Adrenal gland (tissue), 12 donors: ENCODE measurements around the gene RELL2. TPM values are rescaled to one million over a fixed set of nuclear protein-coding genes. Genes with fewer than 3 reads are reported as not detected.
A peak's percentile ranks its signal among the peaks of the same experiment; 100 is the strongest.

Experiments
- DNase-seq, 7 donors: peaks; one replicate each; pipeline ENCODE4 v3.0.0-alpha.2; 2019 to 2020
- H3K27ac ChIP-seq, 5 donors: fragments of 200-600 bp; sonication (generic) in 4 of 5; 1 replicate in 3 of 5; 2 replicates in 2 of 5; pipeline versions ENCODE4 v1.5.1 to v1.8.0; 2016 to 2020; ENCODE audit warnings: mild to moderate bottlenecking in 1 of 5
- H3K27me3 ChIP-seq: fragments of 200-600 bp; 2 replicates; pipeline ENCODE4 v1.8.0; 2021
- H3K36me3 ChIP-seq, 2 donors: fragments of 200-600 bp; replicated peaks in 1 of 2; 1 replicate in 1 of 2; 2 replicates in 1 of 2; pipeline versions ENCODE4 v1.5.1 to v1.8.0; 2018 to 2022
- H3K4me1 ChIP-seq, 2 donors: fragments of 200-600 bp; replicated peaks in 1 of 2; 1 replicate in 1 of 2; 2 replicates in 1 of 2; pipeline versions ENCODE4 v1.5.1 to v1.8.0; 2018 to 2021
- H3K4me3 ChIP-seq, 4 donors: fragments of 200-600 bp; sonication (generic) in 3 of 4; one replicate each; pipeline ENCODE4 v1.5.1; 2016 to 2018
- H3K9me3 ChIP-seq, 3 donors: fragments of 200-600 bp; sonication (generic) in 1 of 3; replicated peaks in 1 of 3; 1 replicate in 2 of 3; 2 replicates in 1 of 3; pipeline versions ENCODE4 v1.5.1 to v1.8.0; 2016 to 2021
- CTCF ChIP-seq, 6 experiments: fragments of 450-650 bp in 4 of 6; fragments of 200-600 bp in 2 of 6; sonication (generic) in 1 of 6; IDR thresholded peaks; 1 replicate in 5 of 6; 2 replicates in 1 of 6; pipeline versions ENCODE4 v1.5.1 to v1.8.0; 2016 to 2021; ENCODE audit warnings: antibody characterized with exemption in 6 of 6, mild to moderate bottlenecking in 2 of 6, moderate library complexity in 1 of 6
- POLR2A ChIP-seq, 2 donors: fragments of 450-650 bp; IDR thresholded peaks; one replicate each; pipeline ENCODE4 v1.6.1; 2017; ENCODE audit warnings: antibody characterized with exemption in 2 of 2, mild to moderate bottlenecking in 2 of 2, moderate library complexity in 1 of 2
- WGBS, 4 donors: extraction: QIAGEN DNeasy Blood & Tissue Kit in 2 of 4; methylation state at CpG; one replicate each; pipeline versions ENCODE4 v1.1.5 to v1.1.7; 2013 to 2017; 5-methylcytosine and 5-hydroxymethylcytosine counted together
- intact Hi-C, 2 donors: fragments of 100-400 bp; cut with DNase I; formaldehyde crosslinking; loops; one replicate each; pipeline versions ENCODE4 v1.14.1 to v1.15.0; 2022 to 2023
- polyA plus RNA-seq, 3 donors: library from polyadenylated mRNA; stranded (reverse); fragments of 200-250 nt in 2 of 3; fragments of 350-450 nt in 1 of 3; fragmentation: Illumina TruSeq in 1 of 3; extraction: RNeasy Lipid Tissue Mini Kit (QIAGEN cat#74804) in 1 of 3; gene quantifications; one replicate each; pipeline ENCODE4 v1.2.3, GENCODE V29; 2013 to 2014
- total RNA-seq, 9 donors: library from RNA; depleted of rRNA in 4 of 9; stranded (reverse); fragments of >200 nt in 4 of 9; fragments of 120-200 nt in 1 of 9; fragmentation: NEBNext Ultra II Directional in 1 of 9; extraction: Animal tissue kit (Norgen Biotek cat#: 25700) in 1 of 9; gene quantifications; one replicate each; pipeline versions ENCODE4 v1.1.0 to v1.2.4, GENCODE V29; 2013 to 2023
- donor health status: healthy with polysubstance abuse.
- donor health status: Bipolar disorder and iron deficiency.
- donor health status: DM: yes; HTN: yes; CAD: no.
- donor health status: DM: no; HTN: no; CAD: no.
- donor health status: DM: no; HTN: no; CAD: no.
- donor health status: DM: yes; HTN: yes; CAD: no.

RELL2 gene
- total and polyA plus RNA-seq, 12 donors: 2.3 to 37.6 (median 7.7) TPM

DNA sequence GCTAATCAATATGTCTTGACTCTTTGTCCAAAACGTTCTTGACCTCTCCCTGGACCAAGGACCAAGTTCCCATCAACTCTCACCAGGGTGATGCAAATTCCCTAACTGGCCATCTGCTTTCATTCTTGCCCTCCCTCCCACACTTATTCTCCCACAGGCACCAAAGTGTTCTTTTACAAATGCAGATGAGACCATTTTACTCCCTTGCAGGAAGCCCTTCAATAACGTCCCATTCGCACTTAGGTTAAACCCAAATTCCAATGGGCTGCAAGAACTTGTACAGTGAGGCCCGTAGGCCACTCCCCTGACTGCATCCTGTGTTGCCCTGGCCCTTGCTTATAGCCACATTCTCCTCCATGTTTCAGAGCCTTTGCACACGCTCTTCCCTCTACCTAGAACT, 38.0 kb downstream of the RELL2 start:
- intact Hi-C loops: no loop called here
- Histone ChIP-seq H3K27ac (no peak overlapping the region), H3K27me3 (no peaks in the 10 kb centered on the region), H3K4me3 (no peak overlapping the region), H3K36me3 (no peaks in the 10 kb centered on the region), H3K9me3 (no peaks in the 10 kb centered on the region), H3K4me1 (no peaks in the 10 kb centered on the region)
- 73 to 76% (median 74%) methylated on average over 5 of the region's 5 CpGs for WGBS, 4 donors
- TF ChIP-seq CTCF (IDR thresholded peaks at IDR 0.05): no peak
- TF ChIP-seq POLR2A (IDR thresholded peaks at IDR 0.05): no peak
- no peak for DNase-seq

DNA sequence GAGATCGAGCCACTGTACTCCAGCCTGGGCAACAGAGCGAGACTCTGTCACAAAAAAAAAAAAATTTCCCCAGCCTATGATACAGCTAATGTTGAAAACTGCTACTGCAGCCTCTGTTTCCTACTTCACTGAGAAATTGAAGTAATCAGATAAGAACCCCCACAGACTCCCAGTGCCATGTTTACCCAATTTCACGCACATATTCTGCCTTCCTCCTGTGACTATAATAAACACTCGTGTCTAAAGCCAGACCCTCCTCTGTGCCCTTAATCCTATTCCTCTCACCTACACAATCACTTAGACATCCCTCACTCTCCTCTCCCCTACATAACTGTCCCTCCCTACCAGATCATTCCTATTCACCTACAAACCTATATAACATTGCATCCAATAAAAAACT, 38.9 kb downstream of the RELL2 start:
- WGBS, 4 donors: 85 to 89% (median 88%) methylated on average over 4 of the region's 4 CpGs
- intact Hi-C loops: no loop called here
- H3K4me1 ChIP-seq: peaks cover 0 to under 1% of the 10 kb centered on the region in 2 donors
- TF ChIP-seq POLR2A (IDR thresholded peaks at IDR 0.05): no peak
- TF ChIP-seq CTCF (IDR thresholded peaks at IDR 0.05): no peak
- no peak overlapping the region for H3K4me3 ChIP-seq
- H3K9me3 ChIP-seq: no peaks in the 10 kb centered on the region
- H3K27me3 ChIP-seq: no peaks in the 10 kb centered on the region
- no peak overlapping the region for H3K27ac ChIP-seq
- DNase-seq: no peak
- no peaks in the 10 kb centered on the region for H3K36me3 ChIP-seq

DNA sequence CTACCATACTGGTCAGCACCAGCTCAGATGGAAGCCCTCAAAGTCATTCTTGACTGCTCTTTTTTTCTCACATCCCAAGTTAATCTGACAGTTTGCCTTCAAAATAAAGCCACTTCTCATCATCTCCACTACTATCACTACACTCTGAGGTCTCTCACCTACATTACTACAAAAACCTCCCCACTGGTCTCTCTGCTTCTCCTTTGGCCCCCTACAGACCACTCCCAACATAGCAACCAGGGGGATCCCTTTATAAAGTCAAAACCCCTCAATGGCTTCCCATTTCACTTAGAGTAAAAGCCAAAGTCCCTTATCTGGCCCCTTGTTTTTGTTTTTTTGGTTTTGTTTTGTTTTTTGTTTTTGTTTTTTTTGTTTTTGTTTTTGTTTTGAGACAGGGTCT, 40.6 kb downstream of the RELL2 start:
- Histone ChIP-seq H3K27me3 (no peaks in the 10 kb centered on the region), H3K27ac (no peak overlapping the region), H3K4me3 (no peak overlapping the region), H3K9me3 (no peaks in the 10 kb centered on the region), H3K36me3 (no peaks in the 10 kb centered on the region), H3K4me1 (peaks cover 8 to 12% of the 10 kb centered on the region in 2 donors)
- intact Hi-C loops: no loop called here
- no peak for DNase-seq
- TF ChIP-seq CTCF (IDR thresholded peaks at IDR 0.05) (no peak), POLR2A (IDR thresholded peaks at IDR 0.05) (no peak)

DNA sequence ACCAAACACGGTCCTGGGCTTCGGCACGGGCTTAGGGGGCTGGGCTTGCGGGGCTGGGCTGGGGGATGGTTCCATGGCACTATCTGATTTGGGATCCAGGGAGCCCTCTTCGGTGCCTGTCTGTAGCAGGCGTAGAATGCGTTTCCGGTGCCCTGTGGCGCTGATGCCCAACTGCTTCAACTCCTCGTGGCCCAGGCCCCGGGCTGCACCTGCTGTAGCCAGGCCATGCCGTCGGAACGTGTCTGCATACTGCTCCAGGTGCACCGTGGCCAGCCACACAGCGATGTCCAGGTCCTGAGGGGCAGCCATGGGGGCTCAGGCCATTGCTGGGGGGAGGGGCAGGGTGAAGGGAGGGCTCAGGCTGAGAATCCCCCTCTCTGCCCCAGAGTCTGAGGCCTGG, 43.4 kb downstream of the RELL2 start:
- no peak for TF ChIP-seq POLR2A (IDR thresholded peaks at IDR 0.05)
- no peak for TF ChIP-seq CTCF (IDR thresholded peaks at IDR 0.05)
- peak overlapping the region in 1 of 5 donors; percentile 97 for H3K27ac ChIP-seq
- intact Hi-C loops: loop anchor here in 1 of 2 donors (5.0 kb wide), 1 partner anchor 277 kb away; the partner anchor contains the start of gene PCDH12
- no peak overlapping the region for H3K4me3 ChIP-seq
- DNase-seq: no peak
- 80 to 100% (median 89%) methylated on average over 1 to 16 of the region's 16 CpGs for WGBS, 4 donors
- H3K4me1 ChIP-seq: peaks cover 10 to 15% of the 10 kb centered on the region in 2 donors
- no peaks in the 10 kb centered on the region for H3K27me3 ChIP-seq
- H3K36me3 ChIP-seq: no peaks in the 10 kb centered on the region
- no peaks in the 10 kb centered on the region for H3K9me3 ChIP-seq
